HEK293 (cell line): ENCODE results near the gene SIAH2.

Experiments used
- BCL11A ChIP-seq: fragments of 450-650 bp; formaldehyde crosslinking; IDR thresholded peaks from 2 replicates; pipeline ENCODE4 v1.5.1; 2016; ENCODE audit warnings: low read depth, missing biosample characterization, missing genetic modification characterization
- ELK4 ChIP-seq: IDR thresholded peaks from 2 replicates; pipeline ENCODE4 v1.6.1; 2011; ENCODE audit warnings: mild to moderate bottlenecking, low read depth, low read length, borderline replicate concordance
- KLF16 ChIP-seq: fragments of 450-650 bp; formaldehyde crosslinking; IDR thresholded peaks from 2 replicates; pipeline ENCODE4 v1.5.1; 2017; ENCODE audit warnings: missing biosample characterization, missing genetic modification characterization
- SP7 ChIP-seq: fragments of 450-650 bp; formaldehyde crosslinking; IDR thresholded peaks from 2 replicates; pipeline ENCODE4 v1.5.1; 2016; ENCODE audit warnings: missing biosample characterization, missing genetic modification characterization
- ZBTB7A ChIP-seq: fragments of 450-650 bp; formaldehyde crosslinking; IDR thresholded peaks from 2 replicates; pipeline ENCODE4 v1.5.1; 2016; ENCODE audit warnings: low read depth, missing biosample characterization, missing genetic modification characterization
- ZNF155 ChIP-seq: fragments of 450-650 bp; formaldehyde crosslinking; IDR thresholded peaks from 2 replicates; pipeline ENCODE4 v1.5.1; 2016; ENCODE audit warnings: missing biosample characterization, missing genetic modification characterization
- ZNF292 ChIP-seq: fragments of 450-650 bp; formaldehyde crosslinking; IDR thresholded peaks from 2 replicates; pipeline ENCODE4 v1.5.1; 2016; ENCODE audit warnings: low read depth, missing biosample characterization, missing genetic modification characterization, borderline replicate concordance
- ZNF76 ChIP-seq: fragments of 450-650 bp; formaldehyde crosslinking; IDR thresholded peaks from 2 replicates; pipeline ENCODE4; 2016; ENCODE audit warnings: low read depth, missing biosample characterization, missing genetic modification characterization, borderline replicate concordance
- ZNF785 ChIP-seq: fragments of 450-650 bp; formaldehyde crosslinking; IDR thresholded peaks from 2 replicates; pipeline ENCODE4 v1.5.1; 2016; ENCODE audit warnings: missing biosample characterization, missing genetic modification characterization
- TF ChIP-seq, protein P1 (sequence below): fragments of 450-650 bp; formaldehyde crosslinking; IDR thresholded peaks from 2 replicates; pipeline ENCODE4 v1.5.1; 2016; ENCODE audit warnings: missing biosample characterization, missing genetic modification characterization
- TF ChIP-seq, protein P2 (sequence below): fragments of 450-650 bp; formaldehyde crosslinking; IDR thresholded peaks from 2 replicates; pipeline ENCODE4 v1.5.1; 2016; ENCODE audit warnings: missing biosample characterization, missing genetic modification characterization

GRCh38 chr3:150787741-150788370, 24.9 kb upstream of the SIAH2 start:
- TF ChIP-seq ZNF785 = no peak
- TF ChIP-seq SP7 (tag by site-specific recombination) = no peak
- TF ChIP-seq, protein P1, sequence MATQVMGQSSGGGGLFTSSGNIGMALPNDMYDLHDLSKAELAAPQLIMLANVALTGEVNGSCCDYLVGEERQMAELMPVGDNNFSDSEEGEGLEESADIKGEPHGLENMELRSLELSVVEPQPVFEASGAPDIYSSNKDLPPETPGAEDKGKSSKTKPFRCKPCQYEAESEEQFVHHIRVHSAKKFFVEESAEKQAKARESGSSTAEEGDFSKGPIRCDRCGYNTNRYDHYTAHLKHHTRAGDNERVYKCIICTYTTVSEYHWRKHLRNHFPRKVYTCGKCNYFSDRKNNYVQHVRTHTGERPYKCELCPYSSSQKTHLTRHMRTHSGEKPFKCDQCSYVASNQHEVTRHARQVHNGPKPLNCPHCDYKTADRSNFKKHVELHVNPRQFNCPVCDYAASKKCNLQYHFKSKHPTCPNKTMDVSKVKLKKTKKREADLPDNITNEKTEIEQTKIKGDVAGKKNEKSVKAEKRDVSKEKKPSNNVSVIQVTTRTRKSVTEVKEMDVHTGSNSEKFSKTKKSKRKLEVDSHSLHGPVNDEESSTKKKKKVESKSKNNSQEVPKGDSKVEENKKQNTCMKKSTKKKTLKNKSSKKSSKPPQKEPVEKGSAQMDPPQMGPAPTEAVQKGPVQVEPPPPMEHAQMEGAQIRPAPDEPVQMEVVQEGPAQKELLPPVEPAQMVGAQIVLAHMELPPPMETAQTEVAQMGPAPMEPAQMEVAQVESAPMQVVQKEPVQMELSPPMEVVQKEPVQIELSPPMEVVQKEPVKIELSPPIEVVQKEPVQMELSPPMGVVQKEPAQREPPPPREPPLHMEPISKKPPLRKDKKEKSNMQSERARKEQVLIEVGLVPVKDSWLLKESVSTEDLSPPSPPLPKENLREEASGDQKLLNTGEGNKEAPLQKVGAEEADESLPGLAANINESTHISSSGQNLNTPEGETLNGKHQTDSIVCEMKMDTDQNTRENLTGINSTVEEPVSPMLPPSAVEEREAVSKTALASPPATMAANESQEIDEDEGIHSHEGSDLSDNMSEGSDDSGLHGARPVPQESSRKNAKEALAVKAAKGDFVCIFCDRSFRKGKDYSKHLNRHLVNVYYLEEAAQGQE (tag by site-specific recombination) = no peak
- TF ChIP-seq KLF16 (tag by site-specific recombination) = no peak
- TF ChIP-seq, protein P2, sequence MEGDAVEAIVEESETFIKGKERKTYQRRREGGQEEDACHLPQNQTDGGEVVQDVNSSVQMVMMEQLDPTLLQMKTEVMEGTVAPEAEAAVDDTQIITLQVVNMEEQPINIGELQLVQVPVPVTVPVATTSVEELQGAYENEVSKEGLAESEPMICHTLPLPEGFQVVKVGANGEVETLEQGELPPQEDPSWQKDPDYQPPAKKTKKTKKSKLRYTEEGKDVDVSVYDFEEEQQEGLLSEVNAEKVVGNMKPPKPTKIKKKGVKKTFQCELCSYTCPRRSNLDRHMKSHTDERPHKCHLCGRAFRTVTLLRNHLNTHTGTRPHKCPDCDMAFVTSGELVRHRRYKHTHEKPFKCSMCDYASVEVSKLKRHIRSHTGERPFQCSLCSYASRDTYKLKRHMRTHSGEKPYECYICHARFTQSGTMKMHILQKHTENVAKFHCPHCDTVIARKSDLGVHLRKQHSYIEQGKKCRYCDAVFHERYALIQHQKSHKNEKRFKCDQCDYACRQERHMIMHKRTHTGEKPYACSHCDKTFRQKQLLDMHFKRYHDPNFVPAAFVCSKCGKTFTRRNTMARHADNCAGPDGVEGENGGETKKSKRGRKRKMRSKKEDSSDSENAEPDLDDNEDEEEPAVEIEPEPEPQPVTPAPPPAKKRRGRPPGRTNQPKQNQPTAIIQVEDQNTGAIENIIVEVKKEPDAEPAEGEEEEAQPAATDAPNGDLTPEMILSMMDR (tag by site-specific recombination) = peak; percentile 64
- TF ChIP-seq ELK4 = no peak
- no peak for TF ChIP-seq ZBTB7A (tag by site-specific recombination)
- no peak for TF ChIP-seq BCL11A (tag by site-specific recombination)
- no peak for TF ChIP-seq ZNF292 (tag by site-specific recombination)
- no peak for TF ChIP-seq ZNF155 (tag by site-specific recombination)
- no peak for TF ChIP-seq ZNF76 (tag by site-specific recombination)
